Effector CD4-positive, alpha-beta T cell (primary cell): ENCODE results near the gene ZFTA.
"Not testable (repeated sequence)": the region's sequence is repeated elsewhere in the genome, so short reads cannot be mapped to it uniquely, and the experiment has no call there.

Experiments used
- DNase-seq: peaks from one replicate; pipeline ENCODE4 v3.0.0-alpha.2; 2020
- total RNA-seq: gene quantifications from one replicate; lab custom pipeline; 2026; lab: John Stamatoyannopoulos, UW

The ZFTA gene
- 7.1 reads per million, percentile 26 among the genes with 10 or more reads in this experiment for total RNA-seq

DNA sequence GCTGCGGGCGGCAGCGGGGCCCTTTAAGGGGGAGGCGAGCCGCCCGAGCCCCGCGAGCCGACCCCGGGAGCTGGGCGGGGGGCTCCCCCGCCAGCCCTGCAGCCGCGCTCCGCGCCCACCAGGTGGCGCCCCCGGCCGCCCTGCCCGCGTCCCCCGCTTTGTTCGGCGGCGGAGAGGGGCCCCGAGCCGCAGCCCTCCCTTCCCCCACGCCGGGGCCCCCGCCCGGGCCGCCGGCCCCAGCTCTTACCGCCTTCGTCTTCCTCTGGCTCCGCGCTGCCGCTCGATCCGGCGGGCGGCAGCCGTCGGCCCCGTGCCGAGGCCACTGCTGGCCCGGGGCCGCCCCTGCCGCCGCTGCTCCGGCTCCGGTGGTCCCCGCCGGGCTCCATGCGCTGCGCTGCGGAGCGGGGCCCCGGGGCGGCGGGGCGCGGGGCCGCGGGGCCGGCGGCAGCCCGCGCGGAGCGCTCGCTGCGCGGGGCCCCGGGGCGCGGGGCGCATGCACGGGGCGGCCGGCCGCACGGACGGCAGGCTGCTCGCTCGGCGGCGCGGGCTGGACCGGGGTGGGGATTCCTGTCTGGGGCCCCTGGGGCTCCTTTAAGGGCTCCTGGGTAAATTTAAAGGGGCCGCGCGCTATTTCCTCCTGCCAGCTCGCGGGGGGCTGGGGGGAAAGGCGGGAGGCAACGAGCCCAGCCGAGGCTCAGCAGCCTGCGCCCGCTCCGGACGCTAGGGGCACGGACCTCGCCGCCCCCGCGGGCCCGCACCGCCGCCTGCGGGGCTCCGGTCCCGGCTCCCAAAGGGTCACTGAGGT lies at the start of gene ZFTA:
ZFTA (minus strand) TSS at position 539 of the 805 bp plus-strand sequence; CDS start at position 386, 153 bp downstream.
- peak; percentile 49 for DNase-seq

DNA sequence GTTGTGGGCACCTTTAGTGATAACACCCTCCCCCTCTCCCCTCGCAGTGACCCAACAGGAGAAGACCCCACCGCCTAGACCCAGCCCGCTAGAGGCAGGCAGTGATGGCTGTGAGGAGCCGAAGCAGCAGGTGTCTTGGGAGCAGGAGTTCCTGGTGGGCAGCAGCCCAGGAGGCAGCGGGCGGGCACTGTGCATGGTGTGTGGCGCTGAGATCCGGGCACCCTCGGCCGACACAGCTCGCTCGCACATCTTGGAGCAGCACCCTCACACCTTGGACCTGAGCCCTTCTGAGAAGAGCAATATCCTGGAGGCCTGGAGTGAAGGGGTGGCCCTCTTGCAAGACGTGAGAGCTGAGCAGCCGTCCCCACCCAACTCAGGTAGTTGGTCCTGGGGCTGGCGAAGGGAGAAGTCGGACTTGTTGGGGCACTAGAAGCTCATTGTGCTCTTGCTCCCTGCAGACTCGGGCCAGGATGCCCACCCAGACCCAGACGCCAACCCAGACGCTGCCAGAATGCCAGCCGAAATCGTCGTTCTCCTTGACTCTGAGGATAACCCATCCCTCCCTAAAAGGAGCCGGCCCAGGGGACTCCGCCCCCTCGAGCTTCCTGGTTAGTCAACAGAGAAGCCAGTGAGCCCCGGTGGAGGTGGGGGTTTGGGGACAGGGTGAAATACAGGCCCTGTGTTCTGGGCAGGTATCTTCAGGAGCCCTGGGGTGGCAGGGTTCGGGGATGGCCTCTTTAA lies 49.4 kb upstream of the ZFTA start:
- DNase-seq: no peak

DNA sequence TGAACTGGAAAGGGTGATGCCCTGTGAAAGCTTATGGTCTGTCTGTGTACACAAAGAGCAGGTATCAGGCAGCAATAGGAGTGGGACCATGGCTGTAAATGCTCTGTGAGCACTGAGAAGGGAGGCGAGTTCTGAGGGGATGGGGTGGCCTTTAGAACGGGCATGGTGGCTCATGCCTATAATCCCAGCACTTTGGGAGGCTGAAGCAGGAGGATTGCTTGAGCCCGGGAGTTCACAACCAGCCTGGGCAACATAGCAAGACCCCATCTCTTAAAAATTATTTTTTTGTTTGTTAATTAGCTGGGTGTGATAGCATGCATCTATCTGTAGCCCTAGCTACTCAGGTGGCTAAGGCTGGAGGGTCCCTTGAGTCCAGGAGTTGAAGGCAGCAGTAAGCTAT lies 48.2 kb upstream of the ZFTA start:
- DNase-seq: no peak

DNA sequence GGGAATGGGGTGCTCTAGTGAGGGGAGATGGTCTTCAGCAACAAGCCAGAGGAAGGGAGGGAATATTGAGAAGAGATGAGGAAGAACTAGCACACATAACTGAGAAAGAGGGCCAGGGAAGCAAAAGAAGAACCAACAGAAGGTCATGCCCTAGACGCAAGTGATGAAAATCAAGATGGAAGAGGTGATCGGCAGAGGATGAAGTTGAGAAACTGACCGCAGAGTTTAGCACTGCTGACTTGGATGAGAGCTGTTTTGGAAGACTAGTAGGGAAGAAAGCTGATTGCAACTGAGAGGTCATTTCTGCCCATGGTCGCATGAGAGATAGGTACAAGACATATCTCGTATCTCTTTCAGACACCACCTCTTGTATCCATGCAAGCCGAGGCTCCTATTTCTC lies 47.6 kb upstream of the ZFTA start:
- no peak for DNase-seq

DNA sequence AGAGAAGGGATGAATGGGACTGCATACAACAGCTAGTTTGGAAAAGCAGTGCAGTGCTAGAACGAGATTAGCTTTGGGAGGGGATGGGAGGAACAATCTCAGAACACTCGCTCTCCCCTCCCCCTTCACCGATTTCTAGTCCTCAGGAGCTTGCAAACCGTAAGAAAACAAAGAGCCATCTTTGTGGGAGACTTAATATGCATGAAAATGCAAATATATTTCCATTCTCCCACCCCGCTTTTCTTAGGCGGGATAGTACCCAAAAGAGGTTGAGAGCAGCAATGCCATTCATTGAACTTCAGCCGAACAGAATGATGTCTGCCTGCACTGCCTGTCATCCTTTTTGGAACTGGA lies 45.8 kb upstream of the ZFTA start:
- DNase-seq: no peak

DNA sequence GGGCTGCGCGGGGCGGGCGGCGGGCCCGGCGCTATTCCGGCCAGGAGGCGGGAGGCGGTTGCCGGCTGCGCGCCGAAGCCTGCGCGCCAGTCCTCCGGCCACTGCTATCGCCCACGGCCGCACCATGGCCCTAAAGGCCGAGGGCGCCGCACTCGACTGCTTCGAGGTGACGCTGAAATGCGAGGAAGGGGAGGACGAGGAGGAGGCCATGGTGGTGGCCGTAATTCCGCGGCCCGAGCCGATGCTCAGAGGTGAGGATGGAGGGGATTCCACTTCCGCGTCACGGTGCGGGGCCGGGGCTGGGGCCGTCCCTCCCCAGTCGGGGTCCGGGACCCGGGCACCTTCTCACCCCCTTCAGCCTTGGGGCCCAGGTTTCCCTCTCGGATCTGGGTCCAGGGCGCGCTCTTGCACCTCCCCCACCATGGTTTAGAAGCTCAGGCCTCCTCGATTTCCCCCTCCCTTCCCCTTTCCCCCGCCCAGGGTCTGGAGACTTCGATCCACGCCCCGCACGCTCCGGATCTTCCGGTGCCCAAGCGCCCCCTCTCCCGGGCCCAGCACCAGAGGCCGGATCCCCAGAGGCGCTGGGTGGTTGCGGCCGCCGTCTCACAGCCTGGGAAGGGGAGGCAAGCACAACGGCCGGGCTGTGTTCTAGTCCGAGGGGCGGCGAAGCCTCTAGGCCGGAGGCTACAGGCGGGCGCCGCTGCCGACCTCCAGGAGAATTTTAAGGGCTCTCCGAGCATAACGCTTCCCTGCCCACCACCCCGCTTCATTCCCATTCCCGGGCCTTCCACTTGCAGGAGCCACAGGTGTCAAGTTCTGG lies 45.2 kb upstream of the ZFTA start:
- peak; percentile 15 for DNase-seq

DNA sequence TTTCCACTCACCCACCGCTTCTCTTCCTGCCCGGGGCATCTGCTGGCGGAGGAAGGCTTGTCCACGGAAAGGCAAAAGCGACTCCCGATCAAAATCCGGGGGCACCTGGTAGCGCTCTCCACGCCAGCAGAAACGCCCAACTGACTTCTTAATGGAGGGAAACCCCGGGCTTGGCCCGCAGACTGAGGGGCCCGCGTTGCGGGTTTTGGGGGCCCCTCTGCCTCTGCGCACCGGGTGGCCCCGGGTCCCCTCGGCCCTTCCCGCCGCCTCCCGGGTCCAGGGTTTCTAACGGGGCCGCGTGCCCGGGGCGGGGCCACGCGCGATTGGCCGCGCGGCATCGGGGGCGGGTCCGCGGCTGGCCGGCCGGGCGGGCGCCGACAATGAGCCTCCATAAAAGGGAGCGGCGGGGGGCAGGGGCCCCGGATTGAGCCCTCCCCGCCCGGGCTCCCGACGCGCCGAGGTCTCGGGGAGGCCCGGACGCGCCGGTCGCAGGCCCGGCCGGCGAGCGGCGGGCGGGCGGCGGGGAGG lies 44.5 kb upstream of the ZFTA start, which contains the start of gene SPINDOC:
SPINDOC (plus strand) TSS at position 422 of the 528 bp plus-strand sequence. CDS start 231 bp downstream, outside the sequence.
- DNase-seq: peak; percentile 63

DNA sequence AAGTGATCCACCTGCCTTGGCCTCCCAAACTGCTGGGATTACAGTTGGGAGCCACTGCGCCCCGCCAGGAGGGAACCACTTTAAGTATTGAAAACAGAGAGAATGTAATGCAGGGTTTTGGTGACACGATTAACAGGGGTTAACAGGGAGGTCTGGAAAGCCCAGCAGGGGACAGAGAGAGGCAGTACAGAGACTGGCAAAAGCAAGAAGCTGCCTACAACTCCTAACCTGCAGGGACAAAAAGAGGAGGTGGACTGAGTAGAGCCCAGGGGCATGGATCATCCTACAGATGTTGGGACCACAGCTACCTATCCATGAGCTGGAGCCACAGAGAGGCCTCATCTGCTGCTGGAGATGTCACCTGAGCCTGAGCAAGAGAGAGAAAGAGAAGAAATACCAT lies 42.9 kb upstream of the ZFTA start:
- DNase-seq: no peak

DNA sequence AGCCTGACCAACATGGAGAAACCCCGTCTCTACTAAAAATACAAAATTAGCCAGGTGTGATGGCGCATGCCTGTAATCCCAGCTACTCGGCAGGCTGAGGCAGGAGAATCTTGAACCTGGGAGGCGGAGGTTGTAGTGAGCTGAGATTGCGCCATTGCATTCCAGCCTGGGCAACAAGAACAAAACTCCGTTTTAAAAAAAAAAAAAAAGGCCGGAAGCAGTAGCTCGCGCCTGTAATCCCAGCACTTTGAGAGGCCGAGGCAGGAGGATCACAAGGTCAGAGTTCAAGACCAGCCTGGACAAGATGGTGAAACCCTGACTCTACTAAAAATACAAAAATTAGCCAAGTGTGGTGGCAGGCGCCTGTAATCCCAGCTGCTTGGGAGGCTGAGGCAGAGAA lies 41.8 kb upstream of the ZFTA start:
- not testable (repeated sequence) for DNase-seq

DNA sequence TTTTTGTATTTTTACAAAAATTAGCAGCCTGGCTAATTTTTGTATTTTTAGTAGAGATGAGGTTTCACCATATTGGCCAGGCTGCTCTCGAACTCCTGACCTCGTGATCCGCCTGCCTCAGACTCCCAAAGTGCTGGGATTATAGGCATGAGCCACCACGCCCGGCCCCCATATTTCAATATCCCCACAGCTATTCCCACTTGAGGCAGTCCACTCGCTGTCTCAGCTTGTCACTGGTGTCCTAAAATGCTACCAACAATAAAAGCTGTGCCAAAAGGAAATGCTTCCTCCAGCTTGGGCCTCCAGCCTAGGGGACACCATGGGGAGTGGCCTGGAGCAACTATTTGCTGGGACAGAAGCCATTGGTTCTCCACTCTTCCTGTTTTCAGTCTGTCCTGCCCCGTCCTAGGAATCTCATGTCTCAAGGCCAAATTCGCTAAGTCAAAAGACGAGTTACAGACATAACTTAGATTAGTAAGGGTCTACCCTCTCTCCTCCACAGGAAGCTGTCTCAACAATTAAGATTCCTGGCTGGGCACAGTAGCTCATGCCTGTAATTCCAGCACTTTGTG lies 37.4 kb upstream of the ZFTA start:
- DNase-seq: no peak

DNA sequence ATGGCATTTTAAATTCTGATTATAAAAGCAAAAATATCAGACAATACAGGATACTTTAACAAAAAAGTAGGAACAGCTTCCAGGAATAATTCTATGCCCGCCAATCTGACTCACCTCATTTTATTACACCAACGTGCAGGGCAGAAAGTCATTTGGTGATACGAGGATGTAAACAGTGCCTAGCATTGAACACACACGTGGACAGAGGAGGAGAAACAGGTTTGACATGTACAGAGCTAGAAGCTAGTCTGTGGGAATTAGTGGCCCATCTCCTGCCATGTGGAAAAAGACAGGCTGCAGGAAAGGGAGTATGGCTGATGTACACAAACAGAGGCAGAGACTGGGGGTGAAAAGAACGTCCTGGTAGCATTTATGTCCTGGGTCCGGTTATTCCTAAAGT lies 35.7 kb upstream of the ZFTA start:
- no peak for DNase-seq

DNA sequence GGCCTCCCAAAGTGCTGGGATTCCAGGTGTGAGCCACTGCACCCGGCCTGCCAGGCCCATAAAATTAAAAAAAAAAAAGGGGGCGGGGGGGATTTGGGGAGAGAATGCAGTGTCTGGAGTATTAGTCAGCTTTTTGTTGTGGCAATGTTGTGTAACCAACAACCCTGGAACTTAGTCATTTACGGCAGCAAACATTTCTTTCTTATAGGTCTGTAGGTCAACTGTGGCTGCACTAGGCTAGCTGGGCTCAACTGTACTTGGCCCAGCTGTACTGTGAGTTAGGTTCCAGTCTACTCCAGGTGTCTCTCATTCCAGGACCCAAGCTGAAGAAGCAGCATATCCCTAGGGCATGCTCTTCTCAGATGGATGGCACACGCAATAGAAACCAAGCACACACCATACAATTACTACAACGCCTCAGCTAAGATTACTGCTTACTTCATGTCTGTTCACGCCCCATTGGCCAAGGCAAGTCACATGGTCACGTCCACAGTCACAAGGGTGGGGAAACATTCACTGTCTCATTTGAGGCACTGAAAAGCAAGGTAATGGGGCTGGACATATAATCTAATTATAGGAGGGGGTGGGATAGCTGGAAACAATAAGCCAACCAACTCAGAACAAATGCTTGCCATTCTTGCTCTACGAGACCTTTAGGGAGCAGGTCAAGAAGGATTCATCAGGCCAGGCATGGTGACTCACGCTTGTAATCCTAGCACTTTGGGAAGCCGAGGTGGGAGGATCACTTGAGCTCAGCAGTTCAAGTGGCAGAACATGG lies 34.3 kb upstream of the ZFTA start:
- no peak for DNase-seq

DNA sequence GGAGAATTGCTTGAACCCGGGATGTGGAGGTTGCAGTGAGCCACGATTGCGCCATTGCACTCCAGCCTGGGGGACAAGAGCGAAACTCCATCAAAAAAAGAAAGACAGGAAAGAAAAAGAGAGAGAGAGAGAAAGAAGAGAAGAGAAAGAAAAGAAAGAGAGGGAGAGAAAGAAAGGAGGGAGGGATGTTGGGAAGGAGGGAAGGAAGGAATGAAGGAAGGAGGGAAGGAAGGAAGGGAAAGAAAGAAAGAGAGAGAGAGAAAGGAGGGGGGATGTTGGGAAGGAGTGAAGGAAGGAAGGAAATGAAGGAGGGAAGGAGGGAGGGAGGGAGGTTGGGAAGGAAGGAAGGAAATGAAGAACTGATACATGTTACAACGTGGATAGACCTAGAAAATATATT lies 32.3 kb upstream of the ZFTA start:
- DNase-seq: no peak

DNA sequence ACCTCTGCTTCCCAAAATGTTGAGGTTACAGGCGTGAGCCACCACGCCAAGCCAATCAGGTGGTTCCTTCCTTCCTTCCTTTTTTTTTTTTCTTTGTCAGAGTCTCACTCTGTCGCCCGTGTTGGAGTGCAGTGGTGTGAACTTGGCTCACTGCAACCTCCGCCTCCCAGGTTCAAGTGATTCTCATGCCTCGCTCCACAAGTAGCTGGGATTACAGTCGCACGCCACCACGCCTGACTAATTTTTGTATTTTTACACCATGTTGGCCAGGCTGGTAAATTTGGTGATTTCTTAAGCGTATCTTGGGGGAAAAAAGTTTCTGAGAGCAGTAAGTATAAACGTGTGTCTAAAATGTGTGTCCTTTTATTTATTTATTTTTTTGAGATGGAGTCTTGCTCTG lies 26.5 kb upstream of the ZFTA start:
- DNase-seq: no peak

DNA sequence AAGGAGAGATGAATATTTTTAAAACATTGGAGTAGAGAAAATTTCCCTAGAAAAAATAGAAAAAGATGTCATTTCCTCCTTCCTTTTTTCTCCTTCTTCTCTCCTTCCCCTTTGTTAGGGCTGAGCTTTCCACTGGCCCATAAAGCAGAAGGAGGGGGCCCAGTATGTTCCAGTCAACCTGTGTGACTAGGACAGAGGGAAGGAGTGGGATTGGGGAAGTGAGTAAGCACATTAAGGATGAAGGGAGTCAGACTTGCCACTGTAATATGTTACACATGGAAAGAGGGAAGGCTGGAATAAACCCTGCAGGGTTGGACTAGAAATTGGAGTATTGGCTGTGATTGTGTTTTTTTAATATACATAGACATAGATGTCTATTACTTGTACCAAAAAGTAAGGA lies 24.6 kb upstream of the ZFTA start:
- DNase-seq: no peak

DNA sequence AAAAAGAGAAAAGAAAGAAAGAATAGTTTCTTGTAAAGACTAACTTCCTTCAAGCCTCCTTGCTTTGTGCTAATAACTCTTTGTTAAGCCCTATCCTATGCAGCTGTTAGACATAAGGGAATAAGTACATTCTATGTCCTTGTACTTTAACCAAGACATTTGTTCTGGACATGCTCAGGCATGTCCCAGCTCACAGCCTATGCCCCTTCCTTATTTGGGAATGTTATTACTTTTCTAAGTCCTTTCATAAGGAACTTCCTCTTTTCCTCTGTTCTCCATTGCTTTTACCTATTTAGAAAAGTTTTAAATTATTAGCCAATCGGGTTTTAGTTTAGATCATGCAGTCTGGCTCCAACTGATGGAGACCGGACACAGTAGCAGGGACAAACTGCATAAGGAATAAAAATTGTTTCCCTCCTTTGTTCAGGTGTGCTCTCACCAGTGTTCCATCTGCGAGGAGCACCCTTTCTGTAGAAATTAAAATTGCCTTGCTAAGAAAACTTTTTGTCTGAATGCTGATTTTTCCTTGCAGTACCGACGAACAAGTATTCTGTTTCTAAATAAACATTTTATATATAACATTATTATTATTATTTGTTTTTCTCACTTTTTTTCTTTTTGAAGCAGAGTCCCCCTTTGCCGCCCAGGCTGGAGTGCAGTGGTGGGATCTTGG lies 23.1 kb upstream of the ZFTA start:
- no peak for DNase-seq

DNA sequence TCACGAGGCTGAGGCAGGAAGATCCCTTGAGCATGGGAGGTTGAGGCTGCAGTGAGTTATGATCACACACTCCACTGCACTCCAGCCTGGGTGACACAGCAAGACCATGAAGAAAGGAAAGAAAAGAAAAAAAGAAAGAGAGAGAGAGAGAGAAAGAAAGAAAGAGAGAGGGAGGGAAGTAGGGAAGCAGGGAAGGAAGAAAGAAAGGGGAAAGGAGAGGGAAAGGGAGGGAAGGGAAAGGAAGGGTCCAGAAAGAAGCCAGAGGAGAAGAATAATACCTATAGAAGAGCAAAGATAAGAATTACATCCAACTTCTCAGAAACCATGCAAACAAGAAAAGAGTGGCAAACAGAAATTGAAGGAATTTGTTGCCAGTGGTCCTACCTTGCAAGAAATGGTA lies 17.2 kb upstream of the ZFTA start:
- no peak for DNase-seq

DNA sequence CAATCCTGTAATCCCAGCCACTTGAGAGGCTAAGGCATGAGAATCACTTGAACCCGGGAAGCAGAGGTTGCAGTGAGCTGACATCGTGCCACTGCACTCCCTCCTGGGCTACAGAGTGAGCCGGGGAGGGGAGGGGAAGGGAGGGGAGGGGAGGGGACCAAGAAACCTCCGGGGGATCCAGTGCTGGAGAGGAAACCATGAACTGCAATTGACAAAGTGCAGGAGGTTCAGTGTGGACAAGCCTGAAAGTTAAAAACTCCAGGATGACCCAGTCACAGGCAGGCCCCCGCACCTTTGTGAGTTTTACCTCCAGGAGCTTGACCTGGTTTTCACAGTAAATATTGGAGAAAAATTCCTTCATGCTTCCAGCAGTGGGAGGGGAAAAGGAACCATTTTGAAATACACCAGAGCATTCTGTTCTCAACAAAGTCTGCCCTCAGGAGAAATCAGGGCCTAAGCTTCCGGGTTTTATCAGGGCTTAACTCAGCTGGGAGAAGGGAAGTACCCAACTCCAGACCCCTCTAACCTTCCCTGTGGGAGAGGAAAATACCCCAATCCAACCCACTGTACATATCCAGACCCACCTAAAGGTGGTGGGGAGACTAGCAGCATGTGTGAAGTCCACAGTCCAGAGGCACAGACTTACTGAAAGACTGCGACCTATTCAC lies 15.5 kb upstream of the ZFTA start:
- no peak for DNase-seq

DNA sequence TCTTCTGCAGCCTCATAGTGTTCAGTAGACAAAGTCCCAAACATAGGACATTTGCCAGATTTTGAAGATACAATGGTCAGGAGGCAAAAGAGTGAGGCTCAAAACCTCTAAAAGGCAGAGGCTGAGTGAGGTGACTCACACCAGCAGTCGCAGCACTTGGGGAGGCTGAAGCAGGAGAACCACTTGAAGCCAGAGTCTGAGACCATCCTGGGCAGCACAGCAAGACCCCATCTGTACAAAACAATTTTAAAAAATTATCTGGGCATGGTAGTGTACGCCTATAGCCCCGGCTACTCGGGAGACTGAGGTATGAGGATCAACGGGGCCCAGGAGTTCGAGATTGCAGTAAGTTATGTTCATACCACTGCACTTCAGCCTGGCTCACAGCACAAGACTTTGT lies 14.2 kb upstream of the ZFTA start:
- DNase-seq: no peak

DNA sequence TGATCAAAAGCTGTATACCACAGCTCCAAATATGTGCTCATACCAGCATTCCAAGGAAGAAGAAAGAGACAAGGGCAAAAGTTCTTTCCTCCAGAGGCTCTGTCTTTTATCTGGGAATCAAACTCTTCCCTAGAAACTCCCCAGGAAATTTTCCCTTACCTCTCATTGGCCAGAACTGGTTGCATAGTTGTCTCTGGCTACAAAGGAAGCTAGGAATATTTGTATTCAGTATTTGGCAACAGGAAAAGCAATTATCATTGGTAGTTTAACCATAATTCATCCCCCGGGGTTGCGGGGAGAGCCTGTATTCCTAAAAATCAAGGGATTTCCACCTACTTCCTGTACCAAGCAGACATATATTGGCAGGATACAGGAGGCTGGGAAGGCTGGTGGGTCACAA lies 10.5 kb upstream of the ZFTA start:
- no peak for DNase-seq

DNA sequence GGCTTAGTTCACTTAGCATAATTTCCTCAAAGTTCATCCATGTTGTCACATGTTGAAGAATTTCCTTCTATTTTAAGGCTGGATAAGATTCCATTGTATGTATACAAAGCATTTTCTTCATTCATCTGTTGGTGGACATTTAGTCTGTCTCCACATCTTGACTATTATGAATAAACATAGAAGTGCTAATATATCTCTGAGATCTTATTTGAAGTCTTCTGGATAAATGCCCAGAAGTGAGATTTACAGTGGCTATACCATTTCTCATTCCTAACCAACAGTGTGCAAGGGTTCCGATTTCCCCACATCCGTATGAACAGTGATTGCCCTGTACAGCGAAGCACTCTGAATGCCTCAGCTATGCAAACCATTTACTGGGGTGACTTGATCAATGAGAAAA lies 6.6 kb upstream of the ZFTA start:
- DNase-seq: no peak
